Measurements from ENCODE around the gene SP1.
"Not testable (repeated sequence)": the region's sequence is repeated elsewhere in the genome, so short reads cannot be mapped to it uniquely, and the experiment has no call there.

The SP1 gene

DNA sequence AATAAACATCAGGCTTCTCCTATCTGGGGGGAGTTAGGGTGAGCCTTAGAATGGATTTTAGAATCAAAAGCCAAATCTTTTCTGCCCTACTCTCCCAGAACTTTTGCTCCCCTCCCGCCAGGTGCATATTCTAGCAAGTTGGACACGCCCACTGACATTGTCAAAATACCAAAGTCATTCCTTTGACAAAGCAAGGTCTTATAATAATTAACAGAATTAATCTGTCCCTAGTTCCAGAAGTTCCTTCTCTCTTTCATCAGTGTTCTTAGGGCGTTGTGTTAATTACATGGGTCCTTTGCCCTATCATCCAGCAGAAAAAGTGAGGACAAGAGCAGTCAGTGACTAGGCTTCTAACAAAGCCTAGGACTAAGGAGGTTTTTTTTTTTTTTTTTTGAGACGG lies 64.0 kb downstream of the SP1 start:
- in situ Hi-C loops (cut with HindIII; ENCODE audit: low sequenced_read_pairs) = no loop called here

DNA sequence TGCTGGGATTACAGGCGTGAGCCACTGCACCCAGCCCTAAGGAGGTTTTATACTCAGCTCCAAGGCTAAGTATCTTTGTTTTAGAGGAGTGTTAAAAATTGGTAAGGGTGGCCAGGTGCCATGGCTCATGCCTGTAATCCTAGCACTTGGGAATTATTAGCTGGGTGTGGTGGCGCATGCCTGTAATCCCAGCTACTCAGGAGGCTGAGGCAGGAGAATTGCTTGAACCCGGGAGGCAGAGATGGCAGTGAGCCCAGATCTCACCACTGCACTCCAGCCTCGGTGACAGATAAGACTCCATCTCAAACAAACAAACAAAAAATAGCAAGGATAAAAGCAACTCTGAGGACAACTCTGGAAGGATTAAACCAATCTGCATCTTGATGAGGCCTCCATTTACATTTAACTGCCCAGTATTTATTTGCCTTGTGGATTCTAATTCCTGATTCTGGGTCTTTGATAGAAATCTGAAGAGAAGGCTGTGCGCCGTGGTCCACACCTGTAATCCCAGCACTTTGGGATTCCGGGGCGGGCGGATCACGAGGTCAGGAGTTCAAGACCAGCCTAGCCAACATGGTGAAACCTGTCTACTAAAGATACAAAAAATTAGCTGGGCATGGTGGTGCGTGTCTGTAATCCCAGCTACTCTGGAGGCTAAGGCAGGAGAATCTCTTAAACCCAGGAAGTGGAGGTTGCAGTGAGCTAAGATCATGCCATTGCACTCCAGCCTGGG lies 64.8 kb downstream of the SP1 start:
- in situ Hi-C loops (cut with HindIII; ENCODE audit: low sequenced_read_pairs) = not testable (repeated sequence)

DNA sequence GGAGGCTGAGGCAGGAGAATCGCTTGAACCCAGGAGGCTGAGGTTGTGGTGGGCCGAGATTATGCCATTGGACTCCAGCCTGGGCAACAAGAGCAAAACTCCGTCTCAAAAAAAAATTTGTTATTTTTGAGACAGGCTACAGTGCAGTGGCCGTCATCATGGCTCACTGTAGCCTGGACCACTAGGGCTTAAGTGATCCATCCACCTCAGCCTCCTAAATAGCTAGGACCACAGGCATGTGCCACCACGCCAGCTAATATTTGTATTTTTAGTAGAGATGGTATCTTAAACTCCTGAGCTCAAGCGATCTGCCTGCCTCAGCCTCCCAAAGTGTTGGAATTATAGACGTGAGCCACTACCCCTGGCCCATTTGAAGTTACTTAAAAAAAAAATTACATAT lies 71.0 kb downstream of the SP1 start:
- in situ Hi-C loops (cut with HindIII; ENCODE audit: low sequenced_read_pairs) = no loop called here

DNA sequence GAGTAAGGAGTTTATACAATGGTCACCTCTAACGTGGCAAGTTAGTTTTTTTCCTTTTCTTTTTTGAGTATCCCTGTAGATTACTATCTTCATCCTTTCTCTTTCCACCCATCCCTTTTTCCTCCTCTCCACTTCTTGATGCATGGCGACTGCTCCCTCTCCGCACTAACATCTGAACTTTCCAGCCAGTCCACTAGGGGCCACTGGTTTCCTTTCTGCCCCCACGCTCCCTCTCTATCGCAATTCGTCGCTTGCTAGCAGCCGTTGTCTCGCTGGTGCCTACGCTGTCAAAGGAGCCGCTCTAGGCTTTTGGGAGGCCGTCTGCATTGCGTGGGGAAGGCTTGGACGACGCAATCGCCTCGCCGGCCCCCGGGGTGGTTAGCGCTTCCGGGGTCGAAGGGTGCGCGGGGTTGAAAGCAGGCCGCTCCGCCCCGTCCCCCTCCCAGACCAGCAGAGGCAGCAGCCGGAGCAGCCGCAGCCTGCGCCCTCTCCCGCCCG lies 71.7 kb downstream of the SP1 start, which contains the start of gene PCBP2:
Gene PCBP2, plus strand, starts transcription at position 442 of the 498 bp plus-strand sequence. CDS start 2,699 bp downstream, outside the sequence.
- in situ Hi-C loops (cut with HindIII; ENCODE audit: low sequenced_read_pairs) = no loop called here

- in situ Hi-C loops (cut with HindIII; ENCODE audit: low sequenced_read_pairs) = no loop called here
These were observed 72.4 kb downstream of the SP1 start for GRCh38 chr12:53452159-53453077.

- in situ Hi-C loops (cut with HindIII; ENCODE audit: low sequenced_read_pairs) = no loop called here
These were observed 74.1 kb downstream of the SP1 start for GRCh38 chr12:53453953-53454640.

- in situ Hi-C loops (cut with HindIII; ENCODE audit: low sequenced_read_pairs) = no loop called here
These were observed 74.7 kb downstream of the SP1 start for GRCh38 chr12:53454707-53455106.

GRCh38 chr12:53456654-53457366 lies 76.8 kb downstream of the SP1 start:
- in situ Hi-C loops (cut with HindIII; ENCODE audit: low sequenced_read_pairs) = no loop called here

DNA sequence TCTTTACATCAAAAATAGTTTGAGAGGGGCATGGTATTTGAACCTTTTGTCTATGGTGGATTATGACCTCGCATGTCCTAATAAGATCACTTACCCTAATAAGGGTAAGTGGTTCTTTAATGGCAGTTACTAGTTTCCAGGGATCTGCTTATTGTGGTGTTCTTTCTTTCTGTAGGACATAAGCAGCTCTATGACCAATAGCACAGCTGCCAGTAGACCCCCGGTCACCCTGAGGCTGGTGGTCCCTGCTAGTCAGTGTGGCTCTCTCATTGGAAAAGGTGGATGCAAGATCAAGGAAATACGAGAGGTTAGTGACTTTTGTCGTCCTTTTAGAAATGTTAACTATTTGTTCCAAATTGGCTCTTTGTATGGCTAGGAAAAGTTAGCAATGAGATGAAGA lies 79.1 kb downstream of the SP1 start:
- in situ Hi-C loops (cut with HindIII; ENCODE audit: low sequenced_read_pairs) = no loop called here

DNA sequence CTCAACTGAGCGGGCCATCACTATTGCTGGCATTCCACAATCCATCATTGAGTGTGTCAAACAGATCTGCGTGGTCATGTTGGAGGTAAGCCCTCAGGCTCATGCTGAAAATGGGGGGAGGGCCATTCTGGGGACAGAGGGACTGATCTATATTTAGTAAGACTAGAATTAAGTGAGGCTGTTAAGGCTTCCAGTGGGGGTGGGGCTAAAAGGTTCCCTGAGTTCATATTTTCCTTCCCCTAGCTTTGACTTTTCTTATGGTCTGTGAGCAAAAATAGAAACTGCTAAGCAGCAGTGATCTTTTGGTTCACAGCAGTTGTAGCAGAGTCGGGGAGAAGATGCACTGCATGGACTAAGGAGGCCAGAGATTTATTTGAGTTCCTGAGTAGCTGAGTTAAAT lies 81.1 kb downstream of the SP1 start:
- in situ Hi-C loops (cut with HindIII; ENCODE audit: low sequenced_read_pairs) = no loop called here

GRCh38 chr12:53461591-53461990 lies 81.6 kb downstream of the SP1 start:
- in situ Hi-C loops (cut with HindIII; ENCODE audit: low sequenced_read_pairs) = no loop called here

DNA sequence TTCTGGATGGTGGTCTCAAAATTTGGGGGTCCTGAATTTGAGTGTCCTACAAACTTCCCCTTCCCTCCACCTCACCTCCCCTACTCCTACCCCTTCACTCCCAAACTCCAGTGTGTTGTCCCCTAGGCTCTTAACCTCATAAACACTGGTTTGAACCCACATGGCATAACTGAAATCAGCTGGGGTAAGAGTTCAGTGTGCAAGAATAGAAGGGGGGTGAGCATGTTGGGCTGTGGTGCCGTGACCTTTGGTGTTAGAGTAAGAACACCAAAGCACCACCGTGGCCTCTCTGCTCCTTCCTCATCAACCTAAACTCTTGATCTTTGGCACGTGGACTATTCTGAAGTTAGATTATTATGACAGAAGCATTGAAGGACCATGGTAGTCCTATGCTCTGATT lies 83.0 kb downstream of the SP1 start:
- in situ Hi-C loops (cut with HindIII; ENCODE audit: low sequenced_read_pairs) = no loop called here

DNA sequence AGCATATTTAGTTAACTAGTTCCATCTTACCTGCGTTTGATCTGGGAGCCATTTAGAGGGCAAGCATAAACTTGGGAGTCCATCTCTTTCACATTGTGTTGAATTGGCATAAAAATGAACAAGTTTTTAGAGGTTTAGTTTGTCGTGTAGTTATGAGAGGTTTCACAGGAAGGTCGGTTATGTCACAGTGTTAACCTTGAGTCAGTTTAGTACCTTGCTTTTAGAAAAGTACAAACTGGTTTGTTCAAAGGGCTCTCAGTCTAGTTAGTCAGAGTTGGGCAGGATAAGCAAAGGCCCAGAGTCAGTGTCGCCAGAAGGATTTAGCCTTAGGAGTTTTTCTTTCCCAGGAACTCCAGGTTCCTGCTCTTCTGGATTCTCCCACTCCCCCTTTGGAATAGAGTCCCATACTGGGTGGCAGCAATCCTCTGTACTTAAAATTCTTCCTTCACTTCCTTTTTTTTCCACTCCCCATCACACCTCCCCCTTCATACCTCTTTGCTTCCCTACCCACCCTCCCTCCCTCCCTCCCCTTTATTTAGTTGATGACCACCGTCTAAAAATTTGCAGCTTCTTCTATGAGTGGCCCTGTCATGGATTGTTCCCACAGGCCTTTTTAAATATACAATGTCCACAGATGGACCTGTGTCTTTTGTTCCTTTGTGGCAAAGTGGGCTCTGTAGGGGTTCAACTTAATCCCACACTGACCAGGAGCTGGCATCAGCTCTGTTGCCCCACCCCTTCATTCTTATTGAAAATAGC lies 84.0 kb downstream of the SP1 start:
- in situ Hi-C loops (cut with HindIII; ENCODE audit: low sequenced_read_pairs) = no loop called here

DNA sequence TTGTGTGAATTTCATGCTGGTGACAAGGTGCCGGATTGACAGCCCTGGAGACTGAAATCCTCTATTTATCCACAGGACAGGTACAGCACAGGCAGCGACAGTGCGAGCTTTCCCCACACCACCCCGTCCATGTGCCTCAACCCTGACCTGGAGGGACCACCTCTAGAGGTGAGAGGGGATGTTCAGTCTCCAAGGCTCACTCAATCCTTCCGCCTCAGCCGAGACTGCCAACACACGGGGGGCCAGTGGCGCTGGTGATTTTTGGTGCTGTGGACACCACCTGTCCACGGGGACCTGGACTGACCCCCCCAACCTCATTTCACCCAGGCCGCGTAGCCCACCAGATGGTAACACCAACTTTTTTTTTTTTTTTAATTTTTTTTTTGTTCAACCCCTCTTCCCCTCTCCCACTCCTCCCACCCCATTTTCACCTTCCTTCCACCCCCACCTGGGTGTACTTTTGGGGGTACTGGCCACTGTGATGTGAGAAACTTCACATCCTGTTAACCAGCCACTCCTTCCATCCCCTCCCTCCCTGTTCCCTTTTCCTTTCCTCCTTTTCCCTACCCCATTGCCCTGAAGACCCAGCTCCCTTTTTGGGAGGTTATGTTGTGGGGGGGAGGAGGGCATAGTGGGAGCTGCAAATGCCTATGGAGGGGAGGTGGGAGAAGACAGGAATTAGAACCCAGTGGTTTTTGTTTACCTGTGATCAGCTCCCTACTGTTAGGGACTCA lies 84.9 kb downstream of the SP1 start:
- in situ Hi-C loops (cut with HindIII; ENCODE audit: low sequenced_read_pairs) = no loop called here

DNA sequence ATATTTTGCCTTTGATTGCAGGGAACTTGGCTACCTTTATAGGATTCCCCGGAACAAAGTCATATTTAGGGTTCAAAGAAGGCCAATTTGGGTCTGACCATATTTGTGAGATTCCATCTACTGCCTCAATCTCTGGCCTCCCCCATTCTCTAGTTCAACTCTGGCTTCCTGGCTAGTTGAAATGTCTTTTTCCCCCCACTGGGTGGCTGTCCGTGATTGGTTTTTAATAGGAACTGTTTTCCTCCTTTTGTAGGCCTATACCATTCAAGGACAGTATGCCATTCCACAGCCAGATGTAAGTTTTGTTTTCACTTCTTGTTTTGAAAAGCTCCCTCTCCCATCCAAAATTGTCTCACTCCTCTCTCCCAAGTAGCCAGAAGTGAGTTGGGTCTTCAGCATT lies 85.7 kb downstream of the SP1 start:
- in situ Hi-C loops (cut with HindIII; ENCODE audit: low sequenced_read_pairs) = no loop called here
